HG03558 (cell line): Measurements from ENCODE around the gene DOCK7.

ENCODE experiments used
- ATAC-seq: cut with Tn5 transposase; IDR thresholded peaks from one replicate; pipeline ENCODE4 v1.9.1; 2021; ENCODE audit warnings: moderate number of reproducible peaks; ENCODE audit not compliant: unreplicated experiment; ENCODE audit errors: extremely low read depth

The DOCK7 gene

GRCh38 chr1:62425041-62425440 lies 263.1 kb downstream of the DOCK7 start:
- no peak for ATAC-seq

GRCh38 chr1:62424411-62424810 lies 263.8 kb downstream of the DOCK7 start:
- ATAC-seq, result no peak

GRCh38 chr1:62423580-62424242 lies 264.5 kb downstream of the DOCK7 start:
- no peak for ATAC-seq

- no peak for ATAC-seq
Observed at GRCh38 chr1:62420214-62420613, 268.0 kb downstream of the DOCK7 start.

DNA sequence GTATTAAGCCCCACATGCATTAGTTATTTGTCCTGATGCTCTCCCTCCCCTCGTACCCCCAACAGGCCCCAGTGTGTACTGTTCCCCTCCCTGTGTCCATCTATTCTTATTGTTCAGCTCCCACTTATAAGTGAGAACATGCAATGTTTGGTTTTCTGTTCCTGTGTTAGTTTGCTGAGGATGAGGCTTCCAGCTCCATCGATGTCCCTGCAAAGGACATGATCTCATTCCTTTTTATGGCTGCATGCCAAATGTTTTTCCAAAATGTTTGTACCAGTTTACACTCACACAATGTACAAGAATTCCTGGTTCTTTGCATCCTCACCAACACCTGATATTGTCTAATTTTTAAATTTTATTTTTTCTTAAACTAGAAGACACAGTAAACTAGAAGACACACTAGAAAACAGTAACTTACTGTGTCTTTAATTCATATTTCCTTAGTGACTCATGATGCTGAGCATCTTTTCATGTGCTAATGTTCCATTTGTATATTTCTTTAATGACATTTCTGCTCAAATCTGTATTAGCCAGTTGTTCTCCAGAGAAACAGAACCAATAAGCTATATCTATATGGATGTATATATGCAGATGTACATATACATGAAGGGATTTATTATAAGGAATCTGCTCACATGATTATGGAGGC lies 270.7 kb downstream of the DOCK7 start:
- ATAC-seq, result no peak

GRCh38 chr1:62415687-62416086 lies 272.5 kb downstream of the DOCK7 start:
- ATAC-seq, result no peak

DNA sequence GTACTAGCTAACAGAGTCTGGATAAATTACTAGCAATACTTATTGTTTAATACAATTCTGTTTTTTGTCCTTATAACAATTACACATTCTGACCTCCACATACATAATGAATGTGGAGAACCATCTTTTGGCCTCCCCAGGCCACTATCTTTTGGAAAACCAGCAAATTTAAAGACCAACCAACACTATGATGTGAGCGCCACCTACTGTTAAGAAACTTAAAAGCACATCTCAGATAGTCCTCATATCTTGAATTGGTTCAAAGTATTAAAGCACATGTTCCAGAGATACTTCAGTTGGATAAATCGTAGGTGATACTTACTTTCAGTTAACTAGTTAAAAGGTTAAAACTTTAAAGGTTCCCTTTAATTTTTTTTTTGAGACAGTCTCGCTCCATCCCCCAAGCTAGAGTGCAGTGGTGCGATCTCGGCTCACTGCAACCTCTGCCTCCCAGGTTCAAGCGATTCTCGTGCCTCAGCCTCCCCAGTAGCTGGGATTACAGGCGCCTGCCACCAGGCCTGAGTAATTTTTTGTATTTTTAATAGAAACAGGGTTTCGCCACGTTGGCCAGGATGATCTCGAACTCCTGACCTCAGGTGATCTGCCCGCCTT lies 280.7 kb downstream of the DOCK7 start:
- ATAC-seq, result no peak

DNA sequence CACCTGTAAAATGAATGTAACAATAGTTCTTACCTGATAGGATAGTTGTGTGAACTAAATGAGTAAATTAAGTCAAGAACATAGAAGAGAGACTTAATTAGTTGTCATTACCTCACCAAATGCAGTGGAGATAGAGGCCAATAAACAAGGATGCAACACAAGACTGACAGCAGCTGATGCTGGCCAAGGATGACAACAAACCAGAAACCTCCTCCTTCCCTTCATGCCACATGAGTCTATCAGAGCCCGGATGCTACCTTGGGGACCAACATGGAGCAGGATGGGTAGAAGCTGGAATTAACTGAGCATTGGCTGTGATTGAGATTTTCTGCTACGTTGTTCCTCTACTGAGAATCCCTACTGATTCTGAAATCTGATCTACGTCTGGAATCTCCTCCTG lies 281.6 kb downstream of the DOCK7 start:
- no peak for ATAC-seq

DNA sequence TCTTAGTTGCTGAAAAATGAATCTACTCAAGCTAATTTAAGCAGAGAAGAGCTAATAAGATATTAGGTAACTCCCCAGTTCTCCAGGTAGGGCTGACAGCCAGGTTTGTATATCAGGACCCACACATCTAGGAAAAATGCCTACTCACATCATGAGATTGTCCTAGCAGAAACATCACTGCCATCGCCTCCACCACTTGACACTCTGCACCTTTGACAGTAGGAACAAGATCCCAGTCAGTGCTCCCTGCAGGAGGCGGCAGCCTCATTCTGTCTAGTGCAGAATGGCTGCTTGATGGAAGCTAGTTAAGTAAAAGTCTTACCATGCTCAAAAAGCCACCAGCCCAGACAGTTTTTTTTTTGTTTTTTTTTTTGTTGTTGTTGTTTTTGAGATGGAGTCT lies 282.9 kb downstream of the DOCK7 start:
- no peak for ATAC-seq
